COLO829 (cell line): ENCODE data around the gene SERPINA4.
A peak's percentile ranks its signal among the peaks of the same experiment; 100 is the strongest.
"Not testable (repeated sequence)": the region's sequence is repeated elsewhere in the genome, so short reads cannot be mapped to it uniquely, and the experiment has no call there.

Experiments used
- DNase-seq: peaks from one replicate; pipeline ENCODE4 v3.0.0; 2012; ENCODE audit warnings: low spot score

SERPINA4 gene

DNA sequence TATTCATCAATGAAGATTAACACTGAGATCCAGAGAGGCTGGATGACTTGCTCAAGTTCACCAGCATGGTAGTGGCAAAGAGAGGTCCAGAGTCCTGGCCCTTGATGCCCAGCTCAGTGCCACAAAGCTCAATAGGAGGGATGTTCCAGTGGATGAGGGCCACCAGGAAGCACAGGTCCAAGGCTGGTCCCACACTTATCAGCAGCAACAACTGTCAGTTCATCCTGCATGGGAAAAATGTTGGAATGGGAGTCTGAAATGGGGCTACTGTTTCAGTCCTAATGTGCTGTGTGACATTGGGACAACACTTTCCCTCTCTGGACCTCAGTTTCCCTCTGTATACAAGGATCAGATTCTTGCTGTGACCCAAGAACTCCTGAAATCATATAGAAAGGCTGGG, 31.2 kb downstream of the SERPINA4 start:
- DNase-seq: no peak

DNA sequence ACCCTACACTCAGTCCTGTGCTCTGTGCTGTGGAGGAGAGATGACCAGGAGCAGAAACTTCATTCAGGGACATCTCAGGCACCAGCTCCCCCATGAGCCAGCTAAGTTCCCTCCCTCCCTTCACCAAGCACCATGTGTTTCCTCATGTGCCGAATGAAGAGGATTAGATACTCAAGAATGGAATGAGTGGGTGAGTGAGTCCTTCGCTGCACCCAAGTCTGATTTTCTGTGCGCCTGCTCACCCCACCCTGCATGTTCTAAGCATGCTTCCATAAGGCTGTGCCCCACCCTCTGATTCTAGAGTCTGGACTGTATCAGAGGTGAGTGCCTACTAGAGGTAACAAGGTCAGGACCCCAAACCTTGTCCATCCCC, 32.1 kb downstream of the SERPINA4 start:
- DNase-seq: no peak

- DNase-seq: no peak
These were observed 32.6 kb downstream of the SERPINA4 start for GRCh38 chr14:94593749-94594431.

- DNase-seq: no peak
These were observed 33.2 kb downstream of the SERPINA4 start for GRCh38 chr14:94594441-94594840.

DNA sequence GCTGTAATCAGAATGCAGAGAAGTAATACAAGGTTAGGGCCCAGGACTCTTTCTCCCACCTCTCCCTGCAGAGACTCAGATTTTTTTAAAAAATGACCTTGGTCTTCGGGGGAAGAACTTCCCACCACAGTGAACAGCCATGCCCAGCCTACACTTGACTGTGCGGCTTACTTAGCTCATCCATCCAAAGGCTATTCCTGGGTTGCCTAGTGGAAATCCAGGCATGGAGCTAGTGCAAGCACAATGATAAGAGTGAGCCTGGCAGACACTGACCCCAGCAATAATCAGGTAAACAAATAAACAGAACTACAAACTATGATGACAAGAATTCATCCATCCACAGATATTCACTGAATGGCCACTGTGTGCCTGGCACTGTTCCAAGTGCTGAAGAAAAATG, 34.7 kb downstream of the SERPINA4 start:
- no peak for DNase-seq

DNA sequence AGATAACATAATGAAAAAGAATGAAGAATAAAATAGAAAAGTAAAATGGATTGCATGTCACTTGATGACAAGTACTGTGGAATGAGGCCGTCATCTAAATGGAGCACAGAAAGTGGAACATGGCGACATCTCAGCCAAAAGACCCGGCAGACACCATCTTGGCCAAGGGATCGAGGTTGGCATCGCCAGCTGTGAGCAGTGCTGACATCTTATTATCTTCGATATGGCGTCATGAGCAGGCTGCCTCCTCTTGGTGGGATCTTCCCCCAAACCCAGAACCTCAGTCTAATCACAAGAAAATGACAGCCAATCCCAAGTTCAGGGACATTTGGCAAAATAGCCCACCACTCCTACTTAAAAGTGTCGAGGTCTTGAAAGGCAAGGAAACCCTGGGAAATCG, 35.1 kb downstream of the SERPINA4 start:
- no peak for DNase-seq

GRCh38 chr14:94597788-94598187, 36.5 kb downstream of the SERPINA4 start:
- DNase-seq: no peak

DNA sequence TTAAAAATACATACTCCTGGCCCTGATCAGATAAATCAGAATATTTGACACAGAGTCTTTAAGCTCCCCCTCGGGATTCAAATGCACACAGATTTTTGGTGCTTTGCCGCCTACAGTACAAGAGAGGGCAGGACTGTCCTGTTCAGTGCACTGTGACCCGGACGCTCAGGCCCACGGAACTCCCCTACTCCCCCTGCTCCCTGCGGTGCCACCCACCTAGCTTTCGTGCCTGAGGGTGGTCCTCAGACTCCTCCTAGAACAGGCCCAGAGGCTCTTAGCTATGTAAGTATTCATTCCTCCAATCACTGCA, 37.2 kb downstream of the SERPINA4 start:
- DNase-seq: no peak

GRCh38 chr14:94598816-94599655, 37.8 kb downstream of the SERPINA4 start:
- peak; percentile 91 for DNase-seq

- peak; percentile 6 for DNase-seq
These were observed 38.4 kb downstream of the SERPINA4 start for GRCh38 chr14:94599656-94600004.

- no peak for DNase-seq
These were observed 38.9 kb downstream of the SERPINA4 start for GRCh38 chr14:94600148-94600545.

GRCh38 chr14:94601884-94602391, 40.7 kb downstream of the SERPINA4 start:
- DNase-seq: peak; percentile 37

DNA sequence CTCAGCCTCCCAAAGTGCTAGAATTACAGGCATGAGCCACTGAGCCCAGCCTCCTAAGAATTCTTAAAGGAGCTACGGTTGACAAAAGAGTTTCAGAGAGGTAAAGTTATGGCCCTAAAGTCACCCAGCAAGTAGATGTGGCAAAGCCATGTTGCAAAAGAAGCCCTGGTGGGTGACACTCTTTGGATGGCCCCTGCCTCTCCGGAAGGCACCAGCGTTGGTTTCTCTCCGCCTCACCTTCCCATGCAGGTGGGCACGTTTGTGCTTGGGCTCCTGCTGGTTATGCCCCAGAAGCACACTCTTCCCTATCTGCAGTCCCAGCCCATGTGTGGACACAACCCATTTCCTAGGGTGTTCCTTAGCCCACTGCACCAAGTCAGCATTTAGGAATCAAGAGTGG, 41.5 kb downstream of the SERPINA4 start:
- DNase-seq: no peak

DNA sequence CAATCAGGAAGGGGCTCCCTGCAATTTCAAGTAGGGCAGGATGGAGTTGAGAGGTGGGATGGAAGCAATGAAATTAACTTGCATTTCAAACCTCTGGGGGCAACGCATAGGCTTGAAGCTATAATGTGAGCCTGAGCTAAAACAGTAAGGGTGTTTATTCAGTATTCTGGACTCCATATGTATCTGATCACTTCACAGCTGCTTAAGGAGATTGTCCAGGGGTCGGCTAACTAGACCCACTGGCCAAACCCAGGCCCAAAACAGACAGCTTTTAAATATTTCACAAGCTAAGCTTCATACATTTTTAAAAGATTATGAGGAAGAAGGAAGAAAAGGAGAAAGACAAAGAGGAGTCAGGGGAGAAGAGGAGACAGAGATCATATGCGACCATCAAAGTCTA, 44.1 kb downstream of the SERPINA4 start:
- no peak for DNase-seq

- not testable (repeated sequence) for DNase-seq
These were observed 47.7 kb downstream of the SERPINA4 start for GRCh38 chr14:94608966-94609365.

- DNase-seq: no peak
These were observed 49.9 kb downstream of the SERPINA4 start for GRCh38 chr14:94611179-94611578.

- peak; percentile 79 for DNase-seq
These were observed 50.9 kb downstream of the SERPINA4 start, which contains the start of gene SERPINA3 for GRCh38 chr14:94612174-94612573. Gene SERPINA3, plus strand, starts transcription at chr14:94612391. Its CDS starts 2,051 bp downstream, at chr14:94614442.

DNA sequence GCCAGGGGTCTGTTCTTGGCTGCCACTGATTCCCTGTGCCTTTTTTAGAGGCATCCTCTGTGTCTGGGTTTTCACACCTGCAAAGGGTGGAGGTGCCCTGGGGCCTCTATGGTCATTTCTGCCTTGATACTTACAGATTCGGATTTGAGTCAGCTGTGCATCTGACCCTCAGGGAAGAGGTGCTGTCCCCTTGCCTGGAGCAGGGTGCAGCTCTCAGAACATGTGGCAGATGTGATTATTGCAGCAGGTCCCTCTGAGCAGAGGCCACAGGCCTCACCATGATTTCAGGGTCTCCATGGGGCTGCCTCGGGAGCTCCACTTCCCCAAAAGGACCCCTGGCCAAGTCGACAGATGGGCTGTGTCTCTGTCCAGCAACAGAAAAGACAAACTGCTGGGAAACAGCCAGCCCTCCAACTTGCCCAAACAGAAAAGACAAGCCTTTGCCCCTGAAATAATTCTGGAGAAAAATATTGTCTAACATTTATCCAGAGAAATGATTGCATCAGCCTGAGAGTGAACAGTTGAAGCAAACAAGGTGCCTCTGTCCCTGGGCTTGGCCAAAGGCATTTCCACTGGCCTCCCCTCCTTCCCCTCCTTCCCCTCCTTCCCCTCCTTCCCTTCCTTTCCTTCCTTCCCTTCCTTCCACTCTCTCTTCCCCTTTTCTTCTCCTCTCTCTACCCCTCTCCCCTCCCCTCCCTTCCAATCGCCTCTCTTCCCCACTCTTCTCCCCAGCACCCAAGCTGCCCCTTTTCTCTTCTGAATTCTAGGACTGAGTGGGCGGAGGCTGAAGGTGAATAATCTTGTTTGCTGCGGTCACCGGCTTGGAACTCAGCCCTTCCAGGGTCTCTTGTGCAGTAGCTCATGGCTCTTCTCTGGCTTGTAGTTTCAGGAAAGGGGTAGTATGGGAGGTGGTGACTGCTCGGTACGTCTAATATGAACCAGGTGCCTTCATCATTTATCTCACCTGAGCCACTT, 51.6 kb downstream of the SERPINA4 start:
- no peak for DNase-seq

DNA sequence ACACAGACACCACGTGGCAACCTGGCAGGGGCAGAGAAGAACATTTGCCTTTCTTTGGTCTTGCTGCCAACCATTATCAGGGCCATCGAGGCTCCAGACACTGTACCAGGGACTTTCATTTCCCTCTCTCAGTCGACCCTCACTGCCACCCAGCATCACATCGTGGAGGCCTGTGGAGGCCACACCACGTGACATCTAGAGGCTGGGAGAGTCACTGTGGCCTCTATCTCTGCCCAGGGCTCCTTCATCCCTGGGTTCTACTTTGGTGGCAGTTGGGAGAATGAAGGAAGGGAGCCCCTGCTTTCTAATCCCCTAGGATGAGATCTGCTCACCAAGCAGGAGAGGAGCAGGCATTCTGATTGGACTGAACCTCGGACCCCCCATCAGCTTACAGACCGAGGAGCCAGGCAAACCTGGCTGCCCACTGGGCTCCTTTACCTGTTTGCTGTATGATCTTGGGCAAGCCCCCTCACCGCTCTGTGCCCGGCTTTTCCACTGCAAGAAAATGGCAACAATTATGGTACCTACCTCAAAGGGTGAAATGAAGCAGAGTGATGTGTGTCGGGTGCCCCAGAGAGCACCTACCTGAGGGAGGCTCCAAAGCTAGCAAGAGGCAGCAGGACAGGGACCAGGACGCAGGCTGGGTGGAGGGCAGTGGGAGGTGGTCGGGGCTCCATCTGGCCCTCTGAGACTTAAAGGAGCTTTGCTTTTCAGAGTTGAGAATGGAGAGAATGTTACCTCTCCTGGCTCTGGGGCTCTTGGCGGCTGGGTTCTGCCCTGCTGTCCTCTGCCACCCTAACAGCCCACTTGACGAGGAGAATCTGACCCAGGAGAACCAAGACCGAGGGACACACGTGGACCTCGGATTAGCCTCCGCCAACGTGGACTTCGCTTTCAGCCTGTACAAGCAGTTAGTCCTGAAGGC, 52.7 kb downstream of the SERPINA4 start:
- DNase-seq: no peak

DNA sequence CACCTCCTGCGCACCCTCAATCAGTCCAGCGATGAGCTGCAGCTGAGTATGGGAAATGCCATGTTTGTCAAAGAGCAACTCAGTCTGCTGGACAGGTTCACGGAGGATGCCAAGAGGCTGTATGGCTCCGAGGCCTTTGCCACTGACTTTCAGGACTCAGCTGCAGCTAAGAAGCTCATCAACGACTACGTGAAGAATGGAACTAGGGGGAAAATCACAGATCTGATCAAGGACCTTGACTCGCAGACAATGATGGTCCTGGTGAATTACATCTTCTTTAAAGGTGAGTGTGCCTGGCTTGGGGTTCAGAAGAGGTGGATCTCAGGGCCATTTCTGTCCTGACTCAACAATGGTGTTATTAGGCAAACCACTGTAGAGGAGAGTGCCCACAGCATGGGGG, 53.6 kb downstream of the SERPINA4 start:
- no peak for DNase-seq

DNA sequence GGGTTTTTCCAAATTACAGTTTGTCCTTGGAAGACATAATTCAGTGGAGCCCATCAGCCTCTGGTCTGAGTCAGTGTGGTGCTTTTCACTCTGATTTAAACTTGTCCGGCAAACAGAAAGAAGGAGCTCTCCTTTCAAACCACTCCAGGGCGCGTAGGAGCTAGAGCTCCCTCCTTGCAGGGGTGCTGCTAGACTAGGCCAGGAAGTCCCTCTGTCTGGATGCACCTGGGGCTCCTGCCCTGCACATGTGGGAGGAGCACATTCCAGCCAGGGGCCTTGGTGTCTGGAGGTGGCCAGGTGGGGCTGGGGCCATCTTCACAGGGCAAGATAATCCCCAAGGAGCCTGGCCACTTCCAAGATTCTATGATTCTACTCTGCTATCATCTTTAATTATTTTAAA, 54.0 kb downstream of the SERPINA4 start:
- no peak for DNase-seq
